HUES64 (cell line): Measurements from ENCODE around the gene CHST12. TPM values are rescaled to one million over a fixed set of nuclear protein-coding genes. Genes with fewer than 3 reads are reported as not detected.

ENCODE experiments used
- H3K27ac ChIP-seq: 2 replicates; pipeline ENCODE4 v1.7.0; 2013; ENCODE audit warnings: low read depth, low read length, inconsistent platforms
- H3K27me3 ChIP-seq: 2 replicates; pipeline ENCODE4 v1.6.1; 2013; ENCODE audit warnings: mild to moderate bottlenecking, low read length; ENCODE audit not compliant: insufficient read depth
- H3K36me3 ChIP-seq: 2 replicates; pipeline ENCODE4 v1.6.1; 2013; ENCODE audit warnings: mild to moderate bottlenecking, low read length; ENCODE audit not compliant: insufficient read depth
- H3K4me1 ChIP-seq: 2 replicates; pipeline ENCODE4 v1.6.1; 2013; ENCODE audit warnings: mild to moderate bottlenecking, low read length, moderate library complexity; ENCODE audit not compliant: insufficient read depth
- H3K4me3 ChIP-seq: 2 replicates; pipeline ENCODE4 v1.5.1; 2013; ENCODE audit warnings: mild to moderate bottlenecking, low read length, moderate library complexity
- H3K9ac ChIP-seq: 2 replicates; pipeline ENCODE4 v1.6.1; 2013; ENCODE audit warnings: mild to moderate bottlenecking, low read depth, low read length
- H3K9me3 ChIP-seq: 2 replicates; pipeline ENCODE4 v1.6.1; 2013; ENCODE audit warnings: low read depth, low read length; ENCODE audit not compliant: insufficient read depth
- WGBS: fragments of 150-250, 120-280 bp; methylation state at CpG from one replicate; pipeline ENCODE4 v1.1.7; 2013; ENCODE audit warnings: missing lambda C conversion rate; 5-methylcytosine and 5-hydroxymethylcytosine counted together
- polyA plus RNA-seq, 2 experiments: library from polyadenylated mRNA; stranded (reverse); fragments of 50-300 nt; gene quantifications; one replicate each; pipeline ENCODE4 v1.2.3, GENCODE V29; 2013

The CHST12 gene
- polyA plus RNA-seq (2013, experiment 1 of 2) = 9.6 TPM
- 8.4 TPM for polyA plus RNA-seq (2013, experiment 2 of 2)

- 2% methylated on average over 89 of the region's 89 CpGs for WGBS
- Histone ChIP-seq H3K9ac (peak within 1 kb of the TSS; percentile 77), H3K9me3 (no peaks in the 10 kb centered on the region), H3K4me1 (peaks cover 10% of the 10 kb centered on the region), H3K36me3 (no peaks in the 10 kb centered on the region), H3K4me3 (peak within 1 kb of the TSS; percentile 91), H3K27ac (peak within 1 kb of the TSS; percentile 13; the same call in 1 of the 2 replicates), H3K27me3 (no peaks in the 10 kb centered on the region)
Observed at GRCh38 chr7:2403014-2403717, at the start of gene CHST12. TSS of gene CHST12 (plus strand) at chr7:2403611. CDS start at chr7:2432640, 29,029 bp downstream.

- Histone ChIP-seq H3K4me1 (no peaks in the 10 kb centered on the region; the same call in 1 of the 2 replicates), H3K4me3 (peak overlapping the region; percentile 86), H3K27me3 (no peaks in the 10 kb centered on the region), H3K27ac (peak overlapping the region; percentile 98), H3K9ac (peak overlapping the region; percentile 100), H3K9me3 (no peaks in the 10 kb centered on the region), H3K36me3 (peaks cover 32% of the 10 kb centered on the region)
- WGBS = under 1% methylated on average over 26 of the region's 26 CpGs
Observed at GRCh38 chr7:2353936-2354185, 49.5 kb upstream of the CHST12 start.

GRCh38 chr7:2354186-2354938 is 49.0 kb upstream of the CHST12 start, which contains the start of gene EIF3B:
TSS of gene EIF3B (plus strand) at chr7:2354827. CDS start at chr7:2354922, 95 bp downstream.
- peak within 1 kb of the TSS; percentile 86 for H3K4me3 ChIP-seq
- H3K27ac ChIP-seq = peak within 1 kb of the TSS; percentile 98
- peaks cover 37% of the 10 kb centered on the region for H3K36me3 ChIP-seq
- H3K9me3 ChIP-seq = no peaks in the 10 kb centered on the region
- WGBS = under 1% methylated on average over 55 of the region's 55 CpGs
- no peaks in the 10 kb centered on the region; the same call in 1 of the 2 replicates for H3K4me1 ChIP-seq
- H3K9ac ChIP-seq = peak within 1 kb of the TSS; percentile 100
- H3K27me3 ChIP-seq = no peaks in the 10 kb centered on the region

GRCh38 chr7:2354939-2355704 is 48.3 kb upstream of the CHST12 start:
- Histone ChIP-seq H3K36me3 (peaks cover 44% of the 10 kb centered on the region), H3K4me3 (peak overlapping the region; percentile 86), H3K27me3 (no peaks in the 10 kb centered on the region), H3K27ac (peak overlapping the region; percentile 80), H3K9me3 (no peaks in the 10 kb centered on the region), H3K4me1 (no peaks in the 10 kb centered on the region; the same call in 1 of the 2 replicates), H3K9ac (peak overlapping the region; percentile 100)
- WGBS = under 1% methylated on average over 92 of the region's 92 CpGs

GRCh38 chr7:2355705-2356008 is 47.8 kb upstream of the CHST12 start:
- no peaks in the 10 kb centered on the region for H3K9me3 ChIP-seq
- H3K27me3 ChIP-seq = no peaks in the 10 kb centered on the region
- H3K9ac ChIP-seq = peak overlapping the region; percentile 100
- no peaks in the 10 kb centered on the region; the same call in 1 of the 2 replicates for H3K4me1 ChIP-seq
- peak overlapping the region; percentile 80; the same call in 1 of the 2 replicates for H3K27ac ChIP-seq
- H3K4me3 ChIP-seq = peak overlapping the region; percentile 86
- WGBS = 7% methylated on average over 9 of the region's 9 CpGs
- H3K36me3 ChIP-seq = peaks cover 50% of the 10 kb centered on the region

- no peaks in the 10 kb centered on the region for H3K27me3 ChIP-seq
Observed at GRCh38 chr7:2357165-2357564, 46.2 kb upstream of the CHST12 start.

GRCh38 chr7:2357571-2357970 is 45.8 kb upstream of the CHST12 start:
- Histone ChIP-seq H3K9me3 (no peaks in the 10 kb centered on the region), H3K27ac (no peak overlapping the region), H3K36me3 (peaks cover 63% of the 10 kb centered on the region), H3K27me3 (no peaks in the 10 kb centered on the region), H3K4me3 (no peak overlapping the region), H3K9ac (no peak overlapping the region), H3K4me1 (no peaks in the 10 kb centered on the region; the same call in 1 of the 2 replicates)
- WGBS = 94% methylated on average over 6 of the region's 6 CpGs

More at GRCh38 chr7:2357165-2357564, 46.2 kb upstream of the CHST12 start:
- Histone ChIP-seq H3K4me1 (no peaks in the 10 kb centered on the region; the same call in 1 of the 2 replicates), H3K27ac (no peak overlapping the region), H3K9me3 (no peaks in the 10 kb centered on the region), H3K36me3 (peaks cover 61% of the 10 kb centered on the region), H3K4me3 (peak overlapping the region; percentile 4; the same call in 1 of the 2 replicates), H3K9ac (no peak overlapping the region)
- WGBS = 92% methylated on average over 8 of the region's 8 CpGs

- H3K4me3 ChIP-seq = no peak overlapping the region
- H3K36me3 ChIP-seq = peaks cover 76% of the 10 kb centered on the region
- WGBS = 93% methylated on average over 8 of the region's 8 CpGs
- no peaks in the 10 kb centered on the region for H3K27me3 ChIP-seq
- H3K27ac ChIP-seq = no peak overlapping the region
- no peaks in the 10 kb centered on the region for H3K9me3 ChIP-seq
- no peak overlapping the region for H3K9ac ChIP-seq
- no peaks in the 10 kb centered on the region for H3K4me1 ChIP-seq
Observed at GRCh38 chr7:2358968-2359527, 44.4 kb upstream of the CHST12 start.

- Histone ChIP-seq H3K4me3 (no peak overlapping the region), H3K27ac (no peak overlapping the region), H3K9me3 (no peaks in the 10 kb centered on the region), H3K36me3 (peaks cover 82% of the 10 kb centered on the region), H3K9ac (no peak overlapping the region), H3K27me3 (no peaks in the 10 kb centered on the region), H3K4me1 (no peaks in the 10 kb centered on the region)
- 91% methylated on average over 11 of the region's 11 CpGs for WGBS
Observed at GRCh38 chr7:2359610-2360009, 43.8 kb upstream of the CHST12 start.

GRCh38 chr7:2360796-2361195 is 42.6 kb upstream of the CHST12 start:
- Histone ChIP-seq H3K9me3 (no peaks in the 10 kb centered on the region), H3K27ac (no peak overlapping the region), H3K27me3 (no peaks in the 10 kb centered on the region), H3K36me3 (peaks cover 93% of the 10 kb centered on the region), H3K4me1 (no peaks in the 10 kb centered on the region), H3K9ac (no peak overlapping the region), H3K4me3 (no peak overlapping the region)
- WGBS = 97% methylated on average over 6 of the region's 6 CpGs
